ENCODE data around the gene CDCA3.

The CDCA3 gene

GRCh38 chr12:6821591-6822425 is 29.3 kb downstream of the CDCA3 start, which contains the start of gene GPR162:
Gene GPR162, plus strand, starts transcription at chr12:6821821. Its CDS starts 2,078 bp downstream, at chr12:6823899.
- DNase-seq: peak in 45 of 58 donors; percentile 29 to 91 (median 72)

- DNase-seq: no peak
These were observed 30.9 kb downstream of the CDCA3 start for GRCh38 chr12:6820166-6820565.

GRCh38 chr12:6819106-6820030 is 31.7 kb downstream of the CDCA3 start:
- no peak for DNase-seq

GRCh38 chr12:6818645-6819044 is 32.4 kb downstream of the CDCA3 start:
- no peak for DNase-seq

- DNase-seq: no peak
These were observed 32.9 kb downstream of the CDCA3 start for GRCh38 chr12:6818222-6818621.

- DNase-seq: no peak
These were observed 33.4 kb downstream of the CDCA3 start for GRCh38 chr12:6817662-6818157.

- no peak for DNase-seq
These were observed 34.0 kb downstream of the CDCA3 start for GRCh38 chr12:6817098-6817497.

- DNase-seq: no peak
These were observed 34.5 kb downstream of the CDCA3 start for GRCh38 chr12:6816598-6816997.

- DNase-seq: no peak
These were observed 37.7 kb downstream of the CDCA3 start for GRCh38 chr12:6813363-6813762.

GRCh38 chr12:6810758-6811157 is 40.3 kb downstream of the CDCA3 start:
- DNase-seq: no peak

- no peak for DNase-seq
These were observed 42.0 kb downstream of the CDCA3 start for GRCh38 chr12:6809056-6809455.

GRCh38 chr12:6807170-6807569 is 43.9 kb downstream of the CDCA3 start:
- no peak for DNase-seq

GRCh38 chr12:6799147-6799546 is 51.9 kb downstream of the CDCA3 start:
- DNase-seq: no peak

Measured in anterior cingulate cortex (tissue), 58 donors.